GM12872 (cell line): ENCODE results near the gene PDIA5.

ENCODE experiments used
- CTCF ChIP-seq: IDR thresholded peaks from 3 replicates; pipeline ENCODE4 v1.5.1; 2011; ENCODE audit warnings: low read depth, mild to moderate bottlenecking, low read length, moderate library complexity; ENCODE audit not compliant: insufficient read depth

Gene PDIA5

GRCh38 chr3:123193448-123194101, 126.8 kb downstream of the PDIA5 start:
- TF ChIP-seq CTCF = no peak

GRCh38 chr3:123194552-123194951, 127.7 kb downstream of the PDIA5 start:
- 0 out of 3 replicates have a peak, but pooled peaks have one; percentile 29 for TF ChIP-seq CTCF

- no peak for TF ChIP-seq CTCF
These were observed 131.5 kb downstream of the PDIA5 start for GRCh38 chr3:123198372-123198771.

GRCh38 chr3:123201223-123201556, 134.4 kb downstream of the PDIA5 start:
- no peak for TF ChIP-seq CTCF

GRCh38 chr3:123201557-123202427, 135.0 kb downstream of the PDIA5 start, which contains the start of gene SEC22A:
TSS of gene SEC22A (plus strand) at chr3:123201943. CDS start at chr3:123209218, 7,275 bp downstream.
- no peak for TF ChIP-seq CTCF

- TF ChIP-seq CTCF = no peak
These were observed 135.6 kb downstream of the PDIA5 start for GRCh38 chr3:123202451-123202850.
